ENCODE measurements around the gene IMP3. TPM values are rescaled to one million over a fixed set of nuclear protein-coding genes. Genes with fewer than 3 reads are reported as not detected.

The IMP3 gene
- total and polyA plus RNA-seq, 2 experiments from 2014 or later: 105 to 116 TPM

GRCh38 chr15:75655931-75656330 lies 15.9 kb upstream of the IMP3 start:
- Histone ChIP-seq H3K4me1 (ENCODE audit: low read depth) (peaks cover 18% of the 10 kb centered on the region), H3K36me3 (no peaks in the 10 kb centered on the region), H3K27ac (no peak overlapping the region)

GRCh38 chr15:75654201-75654907 lies 14.3 kb upstream of the IMP3 start:
- Histone ChIP-seq H3K27me3 (no peaks in the 10 kb centered on the region), H3K4me3 (no peak overlapping the region), H3K36me3 (no peaks in the 10 kb centered on the region), H3K27ac (no peak overlapping the region), H3K4me1 (ENCODE audit: low read depth) (peaks cover 22% of the 10 kb centered on the region), H3K9me3 (ENCODE audit: low read depth) (no peaks in the 10 kb centered on the region)
- TF ChIP-seq, protein P1, sequence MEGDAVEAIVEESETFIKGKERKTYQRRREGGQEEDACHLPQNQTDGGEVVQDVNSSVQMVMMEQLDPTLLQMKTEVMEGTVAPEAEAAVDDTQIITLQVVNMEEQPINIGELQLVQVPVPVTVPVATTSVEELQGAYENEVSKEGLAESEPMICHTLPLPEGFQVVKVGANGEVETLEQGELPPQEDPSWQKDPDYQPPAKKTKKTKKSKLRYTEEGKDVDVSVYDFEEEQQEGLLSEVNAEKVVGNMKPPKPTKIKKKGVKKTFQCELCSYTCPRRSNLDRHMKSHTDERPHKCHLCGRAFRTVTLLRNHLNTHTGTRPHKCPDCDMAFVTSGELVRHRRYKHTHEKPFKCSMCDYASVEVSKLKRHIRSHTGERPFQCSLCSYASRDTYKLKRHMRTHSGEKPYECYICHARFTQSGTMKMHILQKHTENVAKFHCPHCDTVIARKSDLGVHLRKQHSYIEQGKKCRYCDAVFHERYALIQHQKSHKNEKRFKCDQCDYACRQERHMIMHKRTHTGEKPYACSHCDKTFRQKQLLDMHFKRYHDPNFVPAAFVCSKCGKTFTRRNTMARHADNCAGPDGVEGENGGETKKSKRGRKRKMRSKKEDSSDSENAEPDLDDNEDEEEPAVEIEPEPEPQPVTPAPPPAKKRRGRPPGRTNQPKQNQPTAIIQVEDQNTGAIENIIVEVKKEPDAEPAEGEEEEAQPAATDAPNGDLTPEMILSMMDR (IDR thresholded peaks at IDR 0.05; ENCODE audit: low read depth, low read length): no peak
- no peak for DNase-seq (ENCODE audit: low read depth in 1 of 2, low spot score in 1 of 2)

More at GRCh38 chr15:75655931-75656330, 15.9 kb upstream of the IMP3 start:
- H3K27me3 ChIP-seq: no peaks in the 10 kb centered on the region
- DNase-seq (ENCODE audit: low read depth in 1 of 2, low spot score in 1 of 2): no peak
- H3K4me3 ChIP-seq: no peak overlapping the region
- H3K9me3 ChIP-seq (ENCODE audit: low read depth): no peaks in the 10 kb centered on the region
- TF ChIP-seq, protein P1 (IDR thresholded peaks at IDR 0.05; ENCODE audit: low read depth, low read length): no peak

DNA sequence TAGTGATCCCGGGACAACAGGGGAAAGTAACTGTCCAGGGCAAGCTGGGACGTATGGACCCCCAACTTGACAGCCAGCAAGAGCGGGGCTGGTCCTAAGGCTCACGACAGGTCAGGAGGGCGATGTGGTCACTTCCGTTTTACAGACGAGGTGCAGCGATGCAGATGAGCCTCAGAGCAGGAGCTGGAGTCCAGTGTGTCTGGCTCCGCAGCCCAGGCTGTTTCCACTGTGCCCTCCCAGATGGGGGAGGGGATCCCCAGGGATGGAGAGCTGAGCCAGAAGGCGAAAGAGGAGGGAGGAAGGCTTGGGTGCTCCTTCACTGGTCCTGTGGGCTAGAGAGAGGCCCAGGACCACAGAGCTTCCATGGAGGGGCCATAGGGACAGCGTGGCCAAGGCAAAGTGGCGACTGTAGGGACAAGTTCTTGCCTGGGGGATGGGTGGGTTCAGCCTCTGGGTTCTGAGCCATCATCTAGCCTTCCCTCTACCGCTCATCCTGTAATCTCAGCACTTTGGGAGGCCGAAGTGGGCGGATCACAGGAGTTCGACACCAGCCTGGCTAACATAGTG lies 13.4 kb upstream of the IMP3 start:
- Histone ChIP-seq H3K27ac (no peak overlapping the region), H3K4me1 (ENCODE audit: low read depth) (peaks cover 26% of the 10 kb centered on the region), H3K27me3 (no peaks in the 10 kb centered on the region), H3K4me3 (no peak overlapping the region), H3K36me3 (no peaks in the 10 kb centered on the region), H3K9me3 (ENCODE audit: low read depth) (no peaks in the 10 kb centered on the region)
- DNase-seq (ENCODE audit: low read depth in 1 of 2, low spot score in 1 of 2): no peak
- TF ChIP-seq, protein P1 (IDR thresholded peaks at IDR 0.05; ENCODE audit: low read depth, low read length): no peak

DNA sequence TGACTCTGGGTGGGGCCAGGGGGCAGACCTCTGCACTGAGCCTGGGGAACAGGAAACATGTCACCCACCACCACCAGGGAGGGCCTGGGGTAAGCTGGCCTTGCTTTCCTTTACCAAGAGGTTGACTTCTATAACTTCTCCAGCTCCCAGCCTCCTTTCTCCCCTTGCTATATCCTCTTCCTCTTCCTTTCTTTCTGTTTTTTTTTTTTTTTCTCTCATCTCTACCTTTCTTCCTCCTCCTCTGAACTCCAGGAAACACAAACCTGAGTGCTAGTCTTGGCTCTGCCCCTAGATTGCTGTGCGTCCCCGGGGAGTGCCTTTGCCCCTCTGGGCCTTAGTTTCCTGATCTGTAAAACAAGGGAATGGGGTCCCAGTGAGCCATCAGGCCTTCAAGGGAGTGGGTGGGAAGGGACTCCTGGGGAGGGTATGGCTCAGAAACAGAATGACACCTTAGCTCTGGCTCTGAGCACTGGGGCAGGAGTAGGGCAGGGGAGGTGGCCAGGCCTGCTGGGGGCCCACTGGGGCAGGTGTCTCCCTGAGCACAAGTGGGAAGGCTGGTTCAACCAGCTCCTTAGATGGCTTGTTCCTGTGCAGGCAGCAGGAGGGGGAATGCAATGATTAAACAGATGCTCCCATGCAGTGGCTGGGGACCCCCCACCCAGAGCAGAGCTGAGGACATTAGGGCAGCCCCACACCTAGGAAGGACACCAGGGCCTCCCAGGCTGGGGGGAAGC lies 12.0 kb upstream of the IMP3 start:
- no peaks in the 10 kb centered on the region for H3K27me3 ChIP-seq
- H3K4me1 ChIP-seq (ENCODE audit: low read depth): peaks cover 26% of the 10 kb centered on the region
- TF ChIP-seq, protein P1 (IDR thresholded peaks at IDR 0.05; ENCODE audit: low read depth, low read length): no peak
- H3K27ac ChIP-seq: peak overlapping the region; percentile 48
- no peak overlapping the region for H3K4me3 ChIP-seq
- no peaks in the 10 kb centered on the region for H3K36me3 ChIP-seq
- H3K9me3 ChIP-seq (ENCODE audit: low read depth): no peaks in the 10 kb centered on the region
- no peak for DNase-seq (ENCODE audit: low read depth in 1 of 2, low spot score in 1 of 2)

DNA sequence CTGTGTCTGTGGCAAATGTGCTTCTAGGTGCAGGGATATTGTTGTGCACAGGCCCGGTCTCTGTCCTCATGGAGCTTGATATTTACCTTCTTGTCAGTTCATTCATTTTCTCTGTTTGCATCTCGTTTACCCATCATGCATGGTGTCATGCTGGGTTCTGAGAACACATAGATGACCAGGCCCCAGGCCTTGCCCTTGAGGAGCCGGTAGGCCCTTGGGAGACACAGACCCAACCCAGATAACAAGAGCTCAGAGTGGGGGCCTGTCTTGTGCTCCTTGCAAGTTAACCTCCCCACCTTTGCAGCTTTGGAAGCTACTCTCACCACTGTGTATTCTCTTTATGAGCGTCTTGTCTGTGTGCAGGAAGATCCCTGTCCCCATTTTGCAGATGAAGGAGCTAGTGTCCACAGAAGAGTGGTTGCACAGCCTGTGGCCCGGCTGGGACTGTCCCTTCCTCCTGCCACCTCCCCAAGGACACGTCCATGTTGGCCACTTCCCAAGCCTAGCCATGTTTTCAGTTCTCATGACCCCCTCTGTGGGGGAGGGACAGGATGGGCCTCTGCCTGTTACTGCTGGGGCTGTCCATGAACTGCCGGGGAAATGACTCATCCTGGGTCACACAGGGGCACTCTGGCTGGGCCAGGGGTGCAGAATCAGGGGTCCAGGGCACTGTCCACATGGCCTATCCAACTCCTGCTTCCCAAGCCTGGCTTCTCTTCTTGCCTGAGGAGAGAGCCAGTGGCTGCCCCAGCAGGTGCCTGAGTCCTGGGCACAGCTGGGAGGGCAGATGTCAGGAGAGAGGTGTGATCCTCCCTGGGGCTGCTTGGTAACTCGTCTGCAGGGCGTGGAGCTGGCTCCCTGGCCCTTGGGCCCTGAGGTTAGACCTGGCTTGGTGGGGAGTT lies 11.1 kb upstream of the IMP3 start:
- TF ChIP-seq, protein P1 (IDR thresholded peaks at IDR 0.05; ENCODE audit: low read depth, low read length): no peak
- Histone ChIP-seq H3K4me1 (ENCODE audit: low read depth) (peaks cover 26% of the 10 kb centered on the region), H3K9me3 (ENCODE audit: low read depth) (no peaks in the 10 kb centered on the region), H3K36me3 (no peaks in the 10 kb centered on the region), H3K4me3 (no peak overlapping the region), H3K27ac (no peak overlapping the region), H3K27me3 (no peaks in the 10 kb centered on the region)
- peak in 1 of 2 donors; percentile 41 for DNase-seq (ENCODE audit: low read depth in 1 of 2, low spot score in 1 of 2)

Data from cardiac muscle cell (in vitro differentiated cells and primary cell).